ENCODE results near the gene LRMDA.

LRMDA gene

DNA sequence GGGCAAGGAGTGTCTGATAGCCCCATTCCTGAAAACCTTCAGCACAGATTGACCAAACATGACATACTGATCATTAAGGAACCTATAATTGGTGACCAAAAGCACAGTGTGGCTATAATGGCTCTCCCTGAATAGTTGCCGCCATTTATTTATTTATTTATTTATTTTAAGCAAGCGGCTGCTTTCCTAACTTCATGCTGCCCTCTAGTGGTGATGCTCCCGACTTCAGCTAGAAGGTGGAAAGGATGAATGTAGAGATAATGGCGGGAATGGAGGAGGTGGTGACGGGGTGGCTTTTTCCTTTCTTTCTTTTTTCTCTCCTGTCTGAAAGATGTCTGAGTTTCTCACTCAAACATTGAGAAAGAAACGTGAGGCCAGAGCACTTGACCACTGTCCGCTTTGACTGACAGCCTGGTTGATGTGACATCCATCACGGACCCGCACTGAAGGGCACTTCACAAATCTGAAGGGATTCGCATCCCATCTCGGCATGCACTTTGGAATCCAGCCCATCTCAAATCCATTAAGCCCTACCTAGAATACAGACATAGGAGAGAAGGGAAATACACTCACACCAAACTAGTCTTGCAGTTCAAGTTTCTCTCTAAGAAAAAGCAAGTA lies 1116.0 kb downstream of the LRMDA start:
- no peak overlapping the region for H3K4me3 ChIP-seq (ENCODE audit: low read depth, low read length)
- DNase-seq (ENCODE audit: low read depth) = peak; percentile 87
- TF ChIP-seq, protein P1, sequence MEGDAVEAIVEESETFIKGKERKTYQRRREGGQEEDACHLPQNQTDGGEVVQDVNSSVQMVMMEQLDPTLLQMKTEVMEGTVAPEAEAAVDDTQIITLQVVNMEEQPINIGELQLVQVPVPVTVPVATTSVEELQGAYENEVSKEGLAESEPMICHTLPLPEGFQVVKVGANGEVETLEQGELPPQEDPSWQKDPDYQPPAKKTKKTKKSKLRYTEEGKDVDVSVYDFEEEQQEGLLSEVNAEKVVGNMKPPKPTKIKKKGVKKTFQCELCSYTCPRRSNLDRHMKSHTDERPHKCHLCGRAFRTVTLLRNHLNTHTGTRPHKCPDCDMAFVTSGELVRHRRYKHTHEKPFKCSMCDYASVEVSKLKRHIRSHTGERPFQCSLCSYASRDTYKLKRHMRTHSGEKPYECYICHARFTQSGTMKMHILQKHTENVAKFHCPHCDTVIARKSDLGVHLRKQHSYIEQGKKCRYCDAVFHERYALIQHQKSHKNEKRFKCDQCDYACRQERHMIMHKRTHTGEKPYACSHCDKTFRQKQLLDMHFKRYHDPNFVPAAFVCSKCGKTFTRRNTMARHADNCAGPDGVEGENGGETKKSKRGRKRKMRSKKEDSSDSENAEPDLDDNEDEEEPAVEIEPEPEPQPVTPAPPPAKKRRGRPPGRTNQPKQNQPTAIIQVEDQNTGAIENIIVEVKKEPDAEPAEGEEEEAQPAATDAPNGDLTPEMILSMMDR (conservative IDR thresholded peaks at IDR 0.05; ENCODE audit: low read depth, low read length) = peak; percentile 87

DNA sequence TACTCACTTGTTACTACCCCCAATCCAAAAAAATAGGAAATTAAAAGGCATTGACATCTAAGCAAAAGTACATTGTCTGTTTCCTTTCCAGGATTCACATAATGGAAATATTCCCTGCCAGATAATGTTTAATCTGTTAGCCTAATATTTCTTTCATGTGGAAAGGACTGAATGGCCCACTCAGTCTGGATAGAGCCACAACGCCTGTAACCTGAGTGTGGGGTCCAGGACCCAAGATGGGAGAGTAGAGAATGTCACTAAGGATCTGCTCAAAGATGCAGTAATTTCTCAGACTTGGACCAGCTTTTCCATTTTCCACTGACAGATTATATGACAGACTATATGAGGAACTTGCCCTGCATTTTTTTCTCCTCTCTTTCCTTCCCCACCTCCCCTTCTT lies 1117.3 kb downstream of the LRMDA start:
- no peak for DNase-seq (ENCODE audit: low read depth)
- H3K4me3 ChIP-seq (ENCODE audit: low read depth, low read length) = no peak overlapping the region
- TF ChIP-seq, protein P1 (conservative IDR thresholded peaks at IDR 0.05; ENCODE audit: low read depth, low read length) = no peak

DNA sequence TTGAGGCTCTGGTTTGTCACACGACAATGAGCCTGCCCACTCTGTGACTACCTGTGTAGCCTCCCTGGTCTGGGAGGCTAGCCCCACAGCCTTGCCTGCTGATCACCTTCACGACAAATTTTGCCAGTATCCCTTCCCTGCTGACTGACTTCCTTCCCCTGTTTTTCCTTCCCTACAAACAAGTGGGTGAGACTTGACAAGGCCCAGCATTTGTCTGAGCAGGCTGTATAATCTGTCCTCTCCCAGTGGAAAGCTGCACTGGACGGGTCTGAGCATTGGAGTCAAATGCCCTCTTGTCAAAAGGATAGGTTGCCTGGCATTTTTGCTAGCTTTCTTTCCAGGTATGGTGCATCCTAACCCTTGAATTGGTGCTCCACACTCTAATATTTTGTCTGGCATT lies 1117.7 kb downstream of the LRMDA start:
- no peak overlapping the region for H3K4me3 ChIP-seq (ENCODE audit: low read depth, low read length)
- DNase-seq (ENCODE audit: low read depth) = no peak
- TF ChIP-seq, protein P1 (conservative IDR thresholded peaks at IDR 0.05; ENCODE audit: low read depth, low read length) = no peak

DNA sequence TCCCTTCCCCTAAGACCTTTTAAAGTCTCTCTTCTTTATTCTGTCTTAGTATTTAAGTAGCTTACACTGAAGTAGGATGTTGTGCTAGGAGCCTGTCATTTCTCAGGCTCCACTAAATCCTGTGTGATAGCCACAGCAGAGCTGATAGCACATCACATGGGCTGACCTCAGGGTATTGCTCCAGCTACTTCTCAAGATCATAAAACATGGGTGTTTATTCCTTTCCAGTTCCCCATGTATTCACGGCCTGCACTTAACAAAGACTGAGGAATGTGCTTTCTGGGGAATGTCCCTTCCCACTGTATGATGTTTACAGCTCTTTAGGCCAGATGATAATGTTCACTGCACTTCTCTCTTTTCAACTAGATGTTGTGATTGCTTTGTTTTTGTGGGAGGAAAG lies 1119.4 kb downstream of the LRMDA start:
- H3K4me3 ChIP-seq (ENCODE audit: low read depth, low read length) = no peak overlapping the region
- TF ChIP-seq, protein P1 (conservative IDR thresholded peaks at IDR 0.05; ENCODE audit: low read depth, low read length) = no peak
- DNase-seq (ENCODE audit: low read depth) = peak; percentile 62

DNA sequence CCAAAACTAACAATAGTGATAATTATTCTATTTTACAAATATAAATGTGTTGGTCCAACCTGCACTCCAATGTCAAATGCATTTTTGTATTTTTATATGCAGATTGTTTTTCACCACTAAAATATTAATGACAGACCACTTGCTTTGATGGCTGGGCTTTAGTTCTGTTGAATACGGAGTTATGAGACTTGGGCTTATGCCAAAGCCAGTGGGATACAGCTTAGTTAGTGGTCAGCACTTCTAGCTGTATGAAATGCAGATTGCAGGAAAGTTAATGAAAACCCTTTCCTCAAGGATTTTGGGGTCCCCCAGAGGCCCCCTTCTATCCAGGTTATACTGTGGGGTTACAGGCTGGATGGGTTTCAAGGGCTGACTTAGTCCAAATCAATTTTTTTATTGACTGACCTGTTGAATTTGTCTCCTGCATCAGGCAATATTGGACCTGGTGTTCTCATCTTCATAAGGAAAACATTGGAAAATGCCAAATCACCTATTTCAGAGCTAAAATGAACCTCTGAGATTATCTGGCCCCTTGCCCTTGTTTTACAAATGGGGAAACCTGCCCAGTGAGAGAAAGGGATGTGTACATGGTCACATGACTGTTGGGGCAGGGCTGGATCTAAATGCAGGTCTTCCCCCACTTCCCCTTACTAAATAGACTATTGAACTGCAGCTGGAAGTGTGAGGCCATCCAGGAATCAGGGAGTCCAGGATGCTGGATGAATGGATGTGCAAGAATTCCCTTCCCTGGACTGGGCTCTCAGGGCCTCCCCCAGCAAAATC lies 1120.9 kb downstream of the LRMDA start:
- DNase-seq (ENCODE audit: low read depth) = no peak
- no peak overlapping the region for H3K4me3 ChIP-seq (ENCODE audit: low read depth, low read length)
- TF ChIP-seq, protein P1 (conservative IDR thresholded peaks at IDR 0.05; ENCODE audit: low read depth, low read length) = no peak

DNA sequence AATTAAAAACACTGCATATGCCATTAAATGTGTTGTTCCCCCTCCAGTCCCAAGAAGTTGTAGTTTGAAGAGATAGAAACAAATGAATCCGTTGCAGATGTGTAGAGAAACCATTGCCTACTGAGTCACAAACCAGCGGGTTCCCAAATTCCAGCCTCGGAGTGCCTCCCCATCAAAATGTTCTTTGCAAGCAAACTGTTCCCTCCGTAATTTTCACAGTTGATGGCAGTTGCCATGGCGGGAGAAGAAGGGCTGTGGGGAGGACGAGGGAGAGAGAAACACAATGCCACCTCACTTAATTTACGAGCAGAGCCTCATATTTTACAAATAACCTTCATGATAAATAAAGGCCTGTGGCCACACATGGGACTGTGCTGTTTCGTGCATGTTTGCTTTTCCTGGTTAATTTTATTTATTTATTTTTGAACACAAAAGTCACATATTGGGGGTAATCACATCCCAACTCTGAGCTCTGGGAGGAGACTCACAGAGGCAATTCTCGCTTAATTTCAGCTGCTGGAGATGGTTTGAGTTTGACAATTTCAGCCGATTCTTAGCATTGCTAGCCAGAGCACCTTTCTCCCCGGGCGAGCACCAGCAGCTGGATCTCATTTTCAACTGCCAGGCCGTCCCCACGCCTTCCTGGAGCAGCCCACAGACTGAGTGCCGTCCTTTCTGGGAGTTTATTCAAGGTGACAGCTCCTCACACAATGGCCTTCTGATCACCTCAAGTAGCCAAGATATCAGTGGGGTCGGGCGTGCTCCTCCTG lies 1122.0 kb downstream of the LRMDA start:
- TF ChIP-seq, protein P1 (conservative IDR thresholded peaks at IDR 0.05; ENCODE audit: low read depth, low read length) = no peak
- no peak for DNase-seq (ENCODE audit: low read depth)
- no peak overlapping the region for H3K4me3 ChIP-seq (ENCODE audit: low read depth, low read length)
